Common myeloid progenitor, CD34-positive (primary cell): ENCODE results near the gene IL17RE.
A peak's percentile ranks its signal among the peaks of the same experiment; 100 is the strongest.
"Not testable (repeated sequence)": the region's sequence is repeated elsewhere in the genome, so short reads cannot be mapped to it uniquely, and the experiment has no call there.

ENCODE experiments used
- CTCF ChIA-PET: fragments of 350-600 bp; sonication (Branson Sonifier 250); formaldehyde crosslinking; loops from one replicate; lab custom pipeline; 2021; ENCODE audit warnings: antibody characterized with exemption; lab: Charles Lee
- POLR2A ChIA-PET: fragments of 350-600 bp; sonication (Branson Sonifier 250); formaldehyde crosslinking; loops from one replicate; lab custom pipeline; 2021; ENCODE audit warnings: antibody characterized with exemption; lab: Charles Lee
- DNase-seq, 3 donors: peaks; one replicate each; pipeline versions ENCODE4 v3.0.0 to v3.0.0-alpha.2; 2013
- H3K27ac ChIP-seq, 2 experiments: 1 replicate in 1 of 2; 2 replicates in 1 of 2; pipeline ENCODE4 v1.7.0; 2013; ENCODE audit warnings: inconsistent platforms in 2 of 2, low read length in 2 of 2, mild to moderate bottlenecking in 2 of 2, low read depth in 1 of 2, moderate library complexity in 1 of 2; ENCODE audit not compliant: severe bottlenecking in 2 of 2, insufficient read depth in 1 of 2, poor library complexity in 1 of 2
- H3K27me3 ChIP-seq, 5 experiments: replicated peaks in 2 of 5; 1 replicate in 3 of 5; 2 replicates in 2 of 5; pipeline versions ENCODE4 v1.6.1 to v1.7.0; 2013; ENCODE audit warnings: low read length in 4 of 5, mild to moderate bottlenecking in 2 of 5, moderate library complexity in 2 of 5, inconsistent platforms in 1 of 5; ENCODE audit not compliant: insufficient read depth in 5 of 5, control insufficient read depth in 4 of 5
- H3K36me3 ChIP-seq, 4 experiments: 1 replicate in 2 of 4; 2 replicates in 2 of 4; pipeline versions ENCODE4 v1.6.1 to v1.7.0; 2013; ENCODE audit warnings: low read length in 3 of 4, control low read depth in 1 of 4, mild to moderate bottlenecking in 1 of 4; ENCODE audit not compliant: control insufficient read depth in 4 of 4, insufficient read depth in 4 of 4
- H3K4me1 ChIP-seq, 4 experiments: 1 replicate in 3 of 4; 2 replicates in 1 of 4; pipeline versions ENCODE4 v1.6.1 to v1.7.1; 2013; ENCODE audit warnings: low read length in 3 of 4, mild to moderate bottlenecking in 3 of 4, control low read depth in 1 of 4, inconsistent platforms in 1 of 4, moderate library complexity in 1 of 4; ENCODE audit not compliant: control insufficient read depth in 4 of 4, insufficient read depth in 4 of 4; ENCODE audit errors: control extremely low read depth in 1 of 4
- H3K4me3 ChIP-seq, 7 experiments: 1 replicate in 4 of 7; 2 replicates in 3 of 7; pipeline versions ENCODE4 v1.5.1 to v1.7.0; 2013; ENCODE audit warnings: mild to moderate bottlenecking in 7 of 7, low read length in 6 of 7, moderate library complexity in 6 of 7, inconsistent platforms in 2 of 7, low read depth in 2 of 7, control low read depth in 1 of 7; ENCODE audit not compliant: insufficient read depth in 4 of 7, control insufficient read depth in 1 of 7; ENCODE audit errors: extremely low read depth in 1 of 7
- H3K9me3 ChIP-seq, 5 experiments: 1 replicate in 4 of 5; 2 replicates in 1 of 5; pipeline versions ENCODE4 v1.6.1 to v1.7.1; 2013; ENCODE audit warnings: low read length in 4 of 5, mild to moderate bottlenecking in 2 of 5, inconsistent platforms in 1 of 5, low read depth in 1 of 5, moderate library complexity in 1 of 5; ENCODE audit not compliant: control insufficient read depth in 4 of 5, insufficient read depth in 2 of 5; ENCODE audit errors: control extremely low read depth in 1 of 5
- WGBS: methylation state at CpG from one replicate; pipeline ENCODE4 v1.1.5; 2013; ENCODE audit not compliant: insufficient coverage; 5-methylcytosine and 5-hydroxymethylcytosine counted together

IL17RE gene

DNA sequence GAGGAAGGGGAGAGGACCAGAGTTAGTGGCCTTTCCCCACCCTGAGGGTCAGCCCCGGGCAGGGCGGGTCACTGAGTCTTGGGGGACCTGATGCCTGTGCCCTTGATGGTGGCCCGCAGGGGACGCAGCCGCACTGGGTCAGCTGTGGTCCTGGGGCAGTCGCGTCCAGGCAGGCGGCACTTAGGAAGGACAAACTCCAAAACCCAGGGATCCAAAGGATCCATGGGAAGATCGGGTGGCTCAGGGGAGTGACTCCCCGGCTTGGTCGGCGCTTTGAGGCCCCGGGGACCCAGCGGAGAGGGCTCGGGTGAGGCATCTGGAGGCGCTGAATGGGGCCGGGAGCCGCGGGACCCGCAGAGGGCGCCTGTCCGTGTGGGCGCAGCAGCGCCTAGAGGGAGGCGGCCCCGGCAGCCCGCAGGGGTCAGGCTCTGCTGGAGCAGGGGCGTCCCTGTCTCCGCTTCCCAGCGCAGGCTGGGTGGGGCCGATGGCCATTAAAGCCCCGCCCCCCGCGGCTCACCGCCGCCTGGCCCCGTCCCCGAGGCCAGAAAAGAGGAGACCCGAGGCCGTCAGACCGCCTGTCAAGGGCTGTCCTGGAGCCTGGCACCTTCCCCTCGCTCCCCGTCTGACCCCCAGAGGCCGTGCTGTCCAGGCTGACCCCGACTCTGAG lies 40.1 kb upstream of the IL17RE start:
- peak; percentile 65 to 68 (median 65) for DNase-seq
- H3K36me3 ChIP-seq: no peaks in the 10 kb centered on the region
- no peaks in the 10 kb centered on the region for H3K27me3 ChIP-seq
- H3K9me3 ChIP-seq: no peaks in the 10 kb centered on the region
- H3K4me3 ChIP-seq: peak overlapping the region in 4 of 7 experiments; percentile 17 to 57 (median 34)
- POLR2A ChIA-PET: interaction anchor here (0.7 kb wide), 1 partner anchor 71 kb away, joined by 3 read pairs; no protein-coding TSS in a partner anchor
- CTCF ChIA-PET: interaction anchor here (1.9 kb wide), 1 partner anchor 29 kb away, joined by 4 read pairs; no protein-coding TSS in a partner anchor
- H3K4me1 ChIP-seq: peaks cover 0 to 11% (median 6%) of the 10 kb centered on the region in 4 experiments
- H3K27ac ChIP-seq: no peak overlapping the region
- 9% methylated on average over 36 of the region's 45 CpGs for whole genome bisulfite sequencing

DNA sequence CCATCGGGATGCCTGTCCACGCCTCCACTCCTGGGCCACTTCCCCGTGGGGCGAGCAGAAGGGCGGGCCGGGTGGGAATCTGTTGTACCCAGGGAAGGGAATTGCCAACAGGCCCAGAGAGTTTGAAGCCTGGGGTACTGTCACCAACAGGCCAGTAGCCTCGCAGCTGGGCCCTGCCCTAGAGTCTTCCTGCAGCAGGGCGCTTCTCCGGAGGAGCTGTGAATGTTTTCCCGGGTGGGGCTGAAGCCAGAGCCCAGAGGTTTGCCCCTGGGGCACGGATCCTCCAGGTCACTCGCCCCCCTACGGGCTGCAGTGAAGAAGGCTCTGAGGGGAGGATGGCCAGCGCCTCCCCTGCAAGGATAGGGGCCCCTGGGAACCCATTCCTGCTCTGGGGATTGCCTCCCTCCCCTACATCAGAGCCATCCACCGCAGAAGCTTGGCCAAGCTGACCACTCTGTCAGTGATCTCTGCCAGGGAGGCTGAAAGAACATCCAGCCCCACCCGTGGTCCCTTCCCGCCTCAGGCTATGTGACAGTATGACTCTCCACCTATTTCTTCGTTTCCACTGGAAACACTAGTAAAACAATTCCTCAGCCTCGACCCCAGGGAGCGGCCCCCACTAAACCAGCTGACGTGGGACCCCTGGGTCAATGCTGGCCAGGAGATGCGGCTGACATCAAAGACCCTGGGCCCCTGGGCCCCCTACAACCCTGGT lies 39.4 kb upstream of the IL17RE start:
- ChIA-PET POLR2A (no interaction called here), CTCF (interaction anchor here (1.9 kb wide), 1 partner anchor 28 kb away, joined by 4 read pairs; no protein-coding TSS in a partner anchor)
- Histone ChIP-seq H3K4me1 (peaks cover 0 to 11% (median 6%) of the 10 kb centered on the region in 4 experiments), H3K36me3 (no peaks in the 10 kb centered on the region), H3K27me3 (no peaks in the 10 kb centered on the region), H3K27ac (no peak overlapping the region), H3K4me3 (peak overlapping the region in 3 of 7 experiments; percentile 17 to 57 (median 19)), H3K9me3 (no peaks in the 10 kb centered on the region)
- DNase-seq: no peak
- 83% methylated on average over 21 of the region's 22 CpGs for WGBS

- WGBS: 96% methylated on average over 11 of the region's 16 CpGs
- H3K27me3 ChIP-seq: no peaks in the 10 kb centered on the region
- peaks cover 0 to 11% (median 6%) of the 10 kb centered on the region in 4 experiments for H3K4me1 ChIP-seq
- no peak for DNase-seq
- H3K4me3 ChIP-seq: no peak overlapping the region
- POLR2A ChIA-PET: no interaction called here
- no peaks in the 10 kb centered on the region for H3K9me3 ChIP-seq
- no peaks in the 10 kb centered on the region for H3K36me3 ChIP-seq
- CTCF ChIA-PET: interaction anchor here (0.8 to 1.9 kb wide), 8 partner anchors 10 to 82 kb away, joined by 3 to 4 read pairs (median 3); partner anchors contain the start of gene CIDEC
- no peak overlapping the region for H3K27ac ChIP-seq
These were observed 38.3 kb upstream of the IL17RE start for GRCh38 chr3:9864200-9864927.

GRCh38 chr3:9865125-9865637 lies 37.5 kb upstream of the IL17RE start:
- not testable (repeated sequence) for H3K27me3 ChIP-seq, H3K36me3 ChIP-seq, H3K4me3 ChIP-seq, DNase-seq, H3K9me3 ChIP-seq, H3K27ac ChIP-seq
- WGBS: 98% methylated on average over 7 of the region's 10 CpGs
- peaks cover 0 to 11% (median 6%) of the 10 kb centered on the region in 4 experiments for H3K4me1 ChIP-seq
- POLR2A ChIA-PET: interaction anchor here (0.7 kb wide), 1 partner anchor 114 kb away, joined by 3 read pairs; no protein-coding TSS in a partner anchor
- CTCF ChIA-PET: interaction anchor here (1.0 to 1.3 kb wide), 3 partner anchors 15 to 42 kb away, joined by 3 read pairs; partner anchors contain the start of gene CIDEC

DNA sequence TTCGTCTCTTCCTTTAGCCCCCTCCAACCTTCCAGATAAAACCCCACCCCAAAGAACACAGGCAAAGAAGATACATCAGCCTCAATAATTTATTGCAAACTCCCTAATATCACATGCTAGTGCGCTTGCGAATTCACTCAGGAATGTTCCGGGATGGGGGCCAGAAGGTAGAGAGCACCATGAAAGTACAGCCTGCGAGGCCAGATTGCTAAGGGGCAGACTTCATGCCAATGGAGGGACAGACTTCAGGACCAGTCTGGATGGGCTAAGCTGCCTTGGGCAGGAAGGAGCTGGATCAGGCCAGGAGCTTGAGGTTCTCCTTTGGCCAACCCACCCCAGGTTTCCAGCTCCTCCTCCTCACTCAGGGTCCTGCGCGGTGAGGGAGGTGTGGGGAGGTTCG lies 36.0 kb upstream of the IL17RE start:
- CTCF ChIA-PET: interaction anchor here (0.7 to 1.9 kb wide), 2 partner anchors 42 to 47 kb away, joined by 3 to 7 read pairs; no protein-coding TSS in a partner anchor

DNA sequence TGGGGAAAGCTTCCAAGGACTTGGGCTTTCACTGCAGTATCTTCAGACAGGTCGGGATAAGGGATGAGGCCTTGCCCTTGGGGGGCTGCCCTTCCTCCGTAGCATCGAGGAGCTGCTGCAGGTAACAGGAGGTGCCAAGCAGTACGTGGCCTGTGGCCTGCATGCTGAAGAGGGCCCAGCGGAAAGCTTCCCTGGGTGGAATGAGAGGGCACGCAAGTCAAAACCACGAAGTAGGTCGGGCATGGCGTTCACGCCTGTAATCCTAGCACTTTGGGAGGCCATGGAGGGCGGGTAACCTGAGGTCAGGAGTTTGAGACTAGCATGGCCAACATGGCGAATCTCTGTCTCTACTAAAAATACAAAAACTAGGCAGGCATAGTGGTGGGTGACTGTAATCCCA lies 35.5 kb upstream of the IL17RE start:
- Histone ChIP-seq H3K27ac (no peak overlapping the region), H3K4me1 (peaks cover 0 to 11% (median 4%) of the 10 kb centered on the region in 4 experiments), H3K27me3 (no peaks in the 10 kb centered on the region), H3K4me3 (no peak overlapping the region), H3K36me3 (no peaks in the 10 kb centered on the region), H3K9me3 (no peaks in the 10 kb centered on the region)
- DNase-seq: no peak
- WGBS: 98% methylated on average over 12 of the region's 12 CpGs
- CTCF ChIA-PET: interaction anchor here (1.9 kb wide), 1 partner anchor 46 kb away, joined by 7 read pairs; no protein-coding TSS in a partner anchor
- POLR2A ChIA-PET: interaction anchor here (1.0 kb wide), 1 partner anchor 22 kb away, joined by 3 read pairs; no protein-coding TSS in a partner anchor

More for the DNA sequence above, 36.0 kb upstream of the IL17RE start:
- no peaks in the 10 kb centered on the region for H3K27me3 ChIP-seq
- DNase-seq: no peak
- H3K4me1 ChIP-seq: peaks cover 0 to 11% (median 7%) of the 10 kb centered on the region in 4 experiments
- H3K9me3 ChIP-seq: no peaks in the 10 kb centered on the region
- no peaks in the 10 kb centered on the region for H3K36me3 ChIP-seq
- 100% methylated on average over 7 of the region's 8 CpGs for WGBS
- no peak overlapping the region for H3K27ac ChIP-seq
- no peak overlapping the region for H3K4me3 ChIP-seq
- POLR2A ChIA-PET: no interaction called here
